Epithelial cell of esophagus (primary cell): ENCODE data around the gene BPIFA2.

Source experiments
- DNase-seq: peaks from one replicate; pipeline ENCODE4 v3.0.0; 2010; ENCODE audit warnings: low read depth
- H3K4me3 ChIP-seq: 2 replicates; pipeline ENCODE4 v1.5.1; 2011; ENCODE audit warnings: mild to moderate bottlenecking, low read length, control low read depth
- CTCF ChIP-seq: IDR thresholded peaks from 2 replicates; pipeline ENCODE4 v1.5.1; 2011; ENCODE audit warnings: low read depth, mild to moderate bottlenecking, low read length, control low read depth, inconsistent platforms; ENCODE audit not compliant: insufficient read depth; ENCODE audit errors: missing control alignments

The BPIFA2 gene

DNA sequence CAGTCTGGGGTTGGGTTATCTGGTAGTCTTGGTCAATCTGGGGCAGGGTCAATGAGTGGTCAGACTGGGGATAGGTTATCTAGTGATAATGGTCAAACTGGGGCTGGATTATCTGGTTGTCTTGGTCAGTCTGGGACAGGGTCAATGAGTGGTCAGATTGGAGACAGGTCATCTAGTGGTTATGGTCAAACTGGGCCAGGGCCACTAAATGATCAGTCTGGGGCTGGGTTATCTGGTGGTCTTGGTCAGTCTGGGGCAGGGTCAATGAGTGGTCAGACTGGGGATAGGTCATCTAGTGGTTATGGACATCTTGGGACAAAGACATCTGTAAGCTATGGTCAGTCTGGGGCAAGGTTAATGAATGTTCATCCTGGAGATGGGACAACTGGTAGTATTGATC is 28.5 kb upstream of the BPIFA2 start:
- TF ChIP-seq CTCF, result no peak
- DNase-seq, result no peak
- H3K4me3 ChIP-seq, result no peak overlapping the region

- no peak overlapping the region for H3K4me3 ChIP-seq
- TF ChIP-seq CTCF, result no peak
- DNase-seq, result no peak
Observed at GRCh38 chr20:33145521-33145920, 22.4 kb upstream of the BPIFA2 start.

DNA sequence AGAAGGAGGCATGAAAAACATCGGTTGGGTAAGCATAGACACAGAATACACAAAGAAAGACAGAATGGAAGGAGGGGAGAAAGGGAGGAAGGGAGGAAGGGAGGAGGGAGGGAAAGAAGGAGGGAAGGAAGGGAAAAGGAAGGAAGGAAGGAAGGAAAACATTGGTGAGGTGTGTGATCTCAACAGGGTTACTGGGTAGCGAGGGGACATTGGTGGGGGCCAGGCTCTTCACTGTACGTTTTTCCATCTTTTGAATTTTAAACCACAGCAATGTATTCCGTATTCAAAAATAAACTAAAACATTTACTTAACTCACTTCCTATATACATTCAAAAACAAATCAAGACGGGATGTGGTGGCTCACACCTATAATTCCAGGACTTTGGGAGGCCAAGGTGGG is 20.7 kb upstream of the BPIFA2 start:
- DNase-seq, result no peak
- no peak for TF ChIP-seq CTCF
- no peak overlapping the region for H3K4me3 ChIP-seq

GRCh38 chr20:33148040-33148439 is 19.9 kb upstream of the BPIFA2 start:
- no peak overlapping the region for H3K4me3 ChIP-seq
- TF ChIP-seq CTCF, result no peak
- DNase-seq, result no peak

- no peak for DNase-seq
- H3K4me3 ChIP-seq, result no peak overlapping the region
- no peak for TF ChIP-seq CTCF
Observed at GRCh38 chr20:33154252-33154651, 13.7 kb upstream of the BPIFA2 start.

DNA sequence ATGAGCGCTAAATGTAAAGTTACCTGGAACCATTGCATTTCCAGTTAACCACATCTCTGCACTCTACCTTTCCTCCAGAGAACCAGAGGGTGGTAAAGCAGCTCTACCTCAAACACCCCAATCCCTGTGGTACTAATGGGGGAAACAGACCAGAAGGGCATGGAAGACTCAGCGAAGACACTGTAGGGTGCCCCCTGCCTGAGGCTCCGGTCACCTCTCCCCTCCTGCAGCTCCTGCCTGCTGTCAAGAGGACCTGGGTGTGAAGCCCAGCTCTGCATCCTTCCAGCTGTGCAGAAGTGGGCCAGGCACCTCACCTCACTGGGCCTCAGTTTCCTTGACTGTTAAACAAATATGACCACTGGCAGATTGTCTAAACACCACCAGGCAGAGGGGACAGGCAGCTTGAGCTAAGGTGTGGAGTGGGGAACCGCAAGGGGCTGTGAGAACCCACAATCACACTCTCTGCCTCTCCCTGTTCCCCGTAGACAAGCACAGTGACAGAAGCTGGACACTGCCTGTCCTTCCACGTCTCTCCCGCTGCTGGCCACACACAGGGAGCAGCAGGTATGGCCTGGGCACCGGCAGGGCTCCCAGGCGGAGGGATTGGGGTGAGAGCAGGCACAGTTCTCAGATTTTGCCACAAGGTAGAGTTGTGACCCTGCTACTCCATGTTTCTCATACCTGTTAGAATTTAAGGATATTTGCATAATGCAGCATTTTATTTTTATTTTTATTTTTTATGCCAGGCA is 9.1 kb upstream of the BPIFA2 start:
- TF ChIP-seq CTCF, result no peak
- DNase-seq, result no peak
- H3K4me3 ChIP-seq, result no peak overlapping the region

GRCh38 chr20:33159713-33160112 is 8.2 kb upstream of the BPIFA2 start:
- no peak overlapping the region for H3K4me3 ChIP-seq
- no peak for TF ChIP-seq CTCF
- DNase-seq, result no peak
